Spleen (tissue), 11 donors: ENCODE data around the gene KSR1. TPM values are rescaled to one million over a fixed set of nuclear protein-coding genes. Genes with fewer than 3 reads are reported as not detected.
A peak's percentile ranks its signal among the peaks of the same experiment; 100 is the strongest.

ENCODE experiments used
- DNase-seq: peaks from one replicate; pipeline ENCODE4 v3.0.0-alpha.2; 2020
- H3K27ac ChIP-seq, 8 donors: fragments of 200-600 bp; sonication (generic) in 7 of 8; 1 replicate in 4 of 8; 2 replicates in 4 of 8; pipeline versions ENCODE4 v1.5.0 to v1.8.0; 2016 to 2021; ENCODE audit warnings: inconsistent platforms in 4 of 8, mild to moderate bottlenecking in 4 of 8, moderate library complexity in 1 of 8
- H3K27me3 ChIP-seq, 7 donors: fragments of 200-600 bp; sonication (generic) in 6 of 7; replicated peaks in 1 of 7; 1 replicate in 4 of 7; 2 replicates in 3 of 7; pipeline versions ENCODE4 v1.5.0 to v1.8.0; 2016 to 2021; ENCODE audit warnings: inconsistent platforms in 3 of 7, mild to moderate bottlenecking in 1 of 7
- H3K36me3 ChIP-seq, 6 donors: fragments of 200-600 bp; sonication (generic) in 5 of 6; 1 replicate in 4 of 6; 2 replicates in 2 of 6; pipeline versions ENCODE4 v1.5.0 to v1.8.0; 2016 to 2021; ENCODE audit warnings: inconsistent platforms in 2 of 6
- H3K4me1 ChIP-seq, 6 donors: fragments of 200-600 bp; sonication (generic) in 5 of 6; 1 replicate in 3 of 6; 2 replicates in 3 of 6; pipeline versions ENCODE4 v1.5.0 to v1.8.0; 2016 to 2021; ENCODE audit warnings: inconsistent platforms in 3 of 6
- H3K4me3 ChIP-seq, 8 donors: fragments of 200-600 bp; sonication (generic) in 7 of 8; 1 replicate in 4 of 8; 2 replicates in 4 of 8; pipeline versions ENCODE4 v1.5.0 to v1.8.0; 2016 to 2021; ENCODE audit warnings: inconsistent platforms in 4 of 8, mild to moderate bottlenecking in 4 of 8, moderate library complexity in 2 of 8
- H3K9me3 ChIP-seq, 8 donors: fragments of 200-600 bp; sonication (generic) in 7 of 8; 1 replicate in 4 of 8; 2 replicates in 4 of 8; pipeline versions ENCODE4 v1.5.0 to v1.8.0; 2016 to 2021; ENCODE audit warnings: inconsistent platforms in 4 of 8
- POLR2A ChIP-seq, 3 donors: fragments of 450-650 bp; IDR thresholded peaks; one replicate each; pipeline ENCODE4 v1.5.1; 2017; ENCODE audit warnings: antibody characterized with exemption in 3 of 3, mild to moderate bottlenecking in 1 of 3
- POLR2AphosphoS5 ChIP-seq, 3 donors: sonication (generic); formaldehyde crosslinking; IDR thresholded peaks; one replicate each; pipeline ENCODE4 v1.5.1; 2017; ENCODE audit warnings: antibody characterized with exemption in 3 of 3
- WGBS, 5 donors: extraction: QIAGEN DNeasy Blood & Tissue Kit in 3 of 5; methylation state at CpG; one replicate each; pipeline versions ENCODE4 v1.1.5 to v1.1.7; 2013 to 2018; 5-methylcytosine and 5-hydroxymethylcytosine counted together
- intact Hi-C: fragments of 100-400 bp; cut with DNase I; formaldehyde crosslinking; loops from one replicate; pipeline ENCODE4 v1.15.0; 2023; ENCODE audit warnings: low total_unique reads
- polyA plus RNA-seq, 3 donors: library from polyadenylated mRNA; stranded (reverse); fragments of 200-250 nt; gene quantifications; one replicate each; pipeline ENCODE4 v1.2.1, GENCODE V29; 2013
- total RNA-seq, 7 donors: library from RNA; depleted of rRNA in 3 of 7; stranded (reverse); fragments of >200 nt in 3 of 7; fragmentation: NEBNext Ultra II Directional in 4 of 7; extraction: Animal tissue kit (Norgen Biotek cat#: 25700) in 4 of 7; gene quantifications; one replicate each; pipeline versions ENCODE4 v1.1.0 to v1.2.1, GENCODE V29; 2016 to 2021
- TF ChIP-seq, protein P1 (sequence below), 11 experiments: fragments of 200-600 bp in 7 of 11; fragments of 450-650 bp in 4 of 11; sonication (generic) in 4 of 11; IDR thresholded peaks in 8 of 11; conservative IDR thresholded peaks in 3 of 11; 1 replicate in 7 of 11; 2 replicates in 4 of 11; pipeline versions ENCODE4 v1.4.0 to v1.8.0; 2016 to 2021; ENCODE audit warnings: antibody characterized with exemption in 11 of 11, inconsistent platforms in 4 of 11, mild to moderate bottlenecking in 1 of 11
- donor health status: healthy with polysubstance abuse.
- donor health status: DM: no; HTN: no; CAD: no; lungs with moderate emphysema.
- donor health status: DM: no; HTN: no; CAD: no.
- donor health status: Bipolar disorder and iron deficiency.
- donor health status: healthy.
- donor health status: DM: no; HTN: no; CAD: no.
- donor health status: DM: yes; HTN: yes; CAD: no.

Gene KSR1
- total and polyA plus RNA-seq, 10 donors = 6.4 to 100 (median 46.0) TPM

DNA sequence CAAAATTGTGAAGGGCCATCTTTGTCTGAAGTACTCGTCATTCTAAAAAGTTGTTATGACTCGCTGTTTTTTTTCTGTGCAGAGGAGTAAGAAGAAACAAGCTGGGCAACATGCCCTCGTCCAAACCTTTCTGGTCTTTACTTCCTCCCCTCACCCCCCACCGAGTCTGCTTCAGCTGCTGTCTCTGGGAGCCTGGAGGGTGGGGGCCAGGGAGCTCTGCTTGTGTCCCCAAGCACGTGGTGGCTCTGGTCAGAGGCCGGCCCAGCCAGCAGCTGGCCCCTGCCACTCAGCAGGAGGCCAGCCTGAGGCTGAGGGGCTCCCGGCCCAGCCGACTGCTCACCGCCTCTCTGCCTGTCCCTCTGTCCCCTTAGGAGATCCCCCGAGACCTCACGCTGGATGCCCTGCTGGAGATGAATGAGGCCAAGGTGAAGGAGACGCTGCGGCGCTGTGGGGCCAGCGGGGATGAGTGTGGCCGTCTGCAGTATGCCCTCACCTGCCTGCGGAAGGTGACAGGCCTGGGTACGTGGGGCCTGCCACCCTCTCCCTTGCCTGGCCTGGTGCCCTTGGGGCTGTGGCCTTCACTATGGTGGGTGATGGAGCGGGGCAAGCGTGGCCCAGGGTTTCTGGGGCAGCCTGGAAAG is 121.0 kb downstream of the KSR1 start:
- Histone ChIP-seq H3K9me3 (no peaks in the 10 kb centered on the region), H3K4me1 (peaks cover 8 to 65% (median 28%) of the 10 kb centered on the region in 6 donors), H3K36me3 (peaks cover 0 to 23% (median 2%) of the 10 kb centered on the region in 6 donors), H3K27me3 (no peaks in the 10 kb centered on the region), H3K27ac (peak overlapping the region in 6 of 8 donors; percentile 31 to 71 (median 58)), H3K4me3 (no peak overlapping the region)
- WGBS, 5 donors = 60 to 85% (median 81%) methylated on average over 7 to 20 of the region's 20 CpGs
- intact Hi-C loops = no loop called here
- peak in 2 of 3 donors; percentile 37 to 39 for TF ChIP-seq POLR2AphosphoS5 (IDR thresholded peaks at IDR 0.05)
- TF ChIP-seq POLR2A (IDR thresholded peaks at IDR 0.05) = no peak
- no peak for DNase-seq

DNA sequence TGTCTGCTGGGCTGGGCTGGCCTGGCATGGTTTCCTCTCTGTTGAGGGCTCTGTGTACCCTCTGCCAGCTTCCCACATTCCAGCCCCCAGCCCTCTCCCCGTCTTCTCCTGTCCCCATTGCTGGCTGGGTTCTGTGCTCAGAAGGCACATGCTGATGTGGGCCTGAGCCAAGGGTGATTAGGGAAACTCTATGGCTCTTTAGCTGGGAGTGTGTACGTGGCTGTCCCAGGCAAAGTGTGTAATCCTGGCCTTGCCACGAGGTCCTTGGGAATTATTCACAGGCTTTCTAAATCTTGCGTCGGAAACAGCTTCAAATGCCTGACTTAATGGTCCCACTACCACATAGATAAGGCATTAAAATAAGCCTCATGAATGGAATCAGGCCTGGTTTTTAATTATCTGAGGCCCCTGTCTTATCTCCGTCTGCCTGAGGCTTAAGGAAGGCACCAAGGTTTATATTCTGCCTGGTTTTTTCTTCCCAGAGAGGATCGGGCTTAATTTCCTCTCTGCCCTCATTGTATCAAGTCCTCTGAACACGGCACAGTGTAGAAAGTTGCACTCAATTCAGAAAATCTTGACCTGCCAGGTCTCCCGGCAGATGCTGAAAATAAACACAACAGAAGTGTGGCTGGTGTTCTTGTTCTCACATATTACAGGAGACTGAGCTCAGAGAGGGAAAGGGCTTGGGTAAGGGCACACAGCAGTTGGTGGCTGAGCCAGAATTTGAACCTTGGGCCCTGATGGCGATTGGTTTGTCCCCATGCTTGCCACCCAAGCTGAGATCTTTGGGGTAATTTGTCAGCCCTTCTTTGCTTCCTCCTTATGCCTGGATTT is 121.9 kb downstream of the KSR1 start:
- Histone ChIP-seq H3K9me3 (no peaks in the 10 kb centered on the region), H3K27me3 (no peaks in the 10 kb centered on the region), H3K36me3 (peaks cover 0 to 32% (median 3%) of the 10 kb centered on the region in 6 donors), H3K4me3 (no peak overlapping the region), H3K4me1 (peaks cover 8 to 58% (median 25%) of the 10 kb centered on the region in 6 donors), H3K27ac (peak overlapping the region in 7 of 8 donors; percentile 12 to 71 (median 54))
- DNase-seq = no peak
- TF ChIP-seq POLR2AphosphoS5 (IDR thresholded peaks at IDR 0.05) (no peak), POLR2A (IDR thresholded peaks at IDR 0.05) (no peak)
- TF ChIP-seq, protein P1, sequence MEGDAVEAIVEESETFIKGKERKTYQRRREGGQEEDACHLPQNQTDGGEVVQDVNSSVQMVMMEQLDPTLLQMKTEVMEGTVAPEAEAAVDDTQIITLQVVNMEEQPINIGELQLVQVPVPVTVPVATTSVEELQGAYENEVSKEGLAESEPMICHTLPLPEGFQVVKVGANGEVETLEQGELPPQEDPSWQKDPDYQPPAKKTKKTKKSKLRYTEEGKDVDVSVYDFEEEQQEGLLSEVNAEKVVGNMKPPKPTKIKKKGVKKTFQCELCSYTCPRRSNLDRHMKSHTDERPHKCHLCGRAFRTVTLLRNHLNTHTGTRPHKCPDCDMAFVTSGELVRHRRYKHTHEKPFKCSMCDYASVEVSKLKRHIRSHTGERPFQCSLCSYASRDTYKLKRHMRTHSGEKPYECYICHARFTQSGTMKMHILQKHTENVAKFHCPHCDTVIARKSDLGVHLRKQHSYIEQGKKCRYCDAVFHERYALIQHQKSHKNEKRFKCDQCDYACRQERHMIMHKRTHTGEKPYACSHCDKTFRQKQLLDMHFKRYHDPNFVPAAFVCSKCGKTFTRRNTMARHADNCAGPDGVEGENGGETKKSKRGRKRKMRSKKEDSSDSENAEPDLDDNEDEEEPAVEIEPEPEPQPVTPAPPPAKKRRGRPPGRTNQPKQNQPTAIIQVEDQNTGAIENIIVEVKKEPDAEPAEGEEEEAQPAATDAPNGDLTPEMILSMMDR (IDR thresholded peaks at IDR 0.05 in 8 of 11, conservative IDR thresholded peaks at IDR 0.05 in 3 of 11) = no peak
- intact Hi-C loops = no loop called here
- 73 to 85% (median 82%) methylated on average over 10 of the region's 10 CpGs for WGBS, 5 donors

DNA sequence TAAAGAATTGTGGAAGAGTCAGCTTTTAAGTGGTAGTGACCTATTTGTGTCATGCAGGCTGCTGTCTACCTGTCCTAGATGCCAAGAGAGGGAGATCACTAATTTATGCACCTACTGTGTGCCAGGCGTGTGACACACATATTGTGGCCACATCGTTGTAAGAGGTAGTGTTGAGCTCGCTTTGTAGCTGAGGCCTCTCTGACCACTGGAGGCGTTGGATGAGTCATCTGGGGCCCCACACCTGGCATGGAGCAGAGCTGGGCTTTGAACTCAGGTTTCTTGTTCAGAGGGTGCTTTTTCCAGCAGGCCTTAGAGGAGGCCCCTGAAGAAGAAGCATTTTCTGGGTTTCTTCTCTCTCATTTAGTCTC is 122.5 kb downstream of the KSR1 start:
- Histone ChIP-seq H3K27me3 (no peaks in the 10 kb centered on the region), H3K4me1 (peaks cover 8 to 54% (median 21%) of the 10 kb centered on the region in 6 donors), H3K4me3 (no peak overlapping the region), H3K36me3 (peaks cover 0 to 38% (median 5%) of the 10 kb centered on the region in 6 donors), H3K27ac (peak overlapping the region in 4 of 8 donors; percentile 54 to 71 (median 64)), H3K9me3 (no peaks in the 10 kb centered on the region)
- intact Hi-C loops = no loop called here
- TF ChIP-seq POLR2A (IDR thresholded peaks at IDR 0.05) (no peak), POLR2AphosphoS5 (IDR thresholded peaks at IDR 0.05) (no peak)
- TF ChIP-seq, protein P1 (IDR thresholded peaks at IDR 0.05 in 8 of 11, conservative IDR thresholded peaks at IDR 0.05 in 3 of 11) = no peak
- WGBS, 5 donors = 57 to 73% (median 65%) methylated on average over 4 of the region's 4 CpGs
- no peak for DNase-seq

DNA sequence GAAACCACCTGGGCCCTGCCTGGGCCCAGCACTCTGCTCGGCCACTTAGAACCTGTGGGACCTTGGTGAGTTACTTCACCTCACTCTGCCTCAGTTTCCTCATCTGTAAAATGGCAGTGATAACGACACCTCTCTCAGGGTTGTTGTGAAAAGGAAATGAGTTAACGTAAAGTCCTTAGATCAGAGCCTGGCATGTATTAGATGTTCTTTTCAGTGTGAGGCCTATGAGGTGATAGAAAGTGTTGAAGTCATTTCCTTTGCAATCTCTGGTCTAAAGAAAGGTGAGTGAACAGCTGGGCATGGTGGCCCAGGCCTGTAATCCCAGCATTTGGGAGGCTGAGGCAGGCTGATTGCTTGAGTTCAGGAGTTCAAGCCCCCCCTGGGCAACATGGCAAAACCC is 123.1 kb downstream of the KSR1 start:
- peaks cover 0 to 44% (median 7%) of the 10 kb centered on the region in 6 donors for H3K36me3 ChIP-seq
- WGBS, 5 donors = 66 to 90% (median 67%) methylated on average over 3 of the region's 3 CpGs
- intact Hi-C loops = no loop called here

More for the DNA sequence above, 123.1 kb downstream of the KSR1 start:
- TF ChIP-seq, protein P1 (IDR thresholded peaks at IDR 0.05 in 8 of 11, conservative IDR thresholded peaks at IDR 0.05 in 3 of 11) = no peak
- TF ChIP-seq POLR2AphosphoS5 (IDR thresholded peaks at IDR 0.05) = no peak
- no peak for TF ChIP-seq POLR2A (IDR thresholded peaks at IDR 0.05)
- no peak for DNase-seq
- Histone ChIP-seq H3K4me1 (peaks cover 4 to 50% (median 18%) of the 10 kb centered on the region in 6 donors), H3K9me3 (no peaks in the 10 kb centered on the region), H3K27me3 (no peaks in the 10 kb centered on the region), H3K27ac (peak overlapping the region in 2 of 8 donors; percentile 11 to 63), H3K4me3 (no peak overlapping the region)
